ENCODE measurements around the gene CYP4F11. TPM values are rescaled to one million over a fixed set of nuclear protein-coding genes. Genes with fewer than 3 reads are reported as not detected.

CYP4F11 gene
- polyA plus RNA-seq, 1 experiment = not detected

DNA sequence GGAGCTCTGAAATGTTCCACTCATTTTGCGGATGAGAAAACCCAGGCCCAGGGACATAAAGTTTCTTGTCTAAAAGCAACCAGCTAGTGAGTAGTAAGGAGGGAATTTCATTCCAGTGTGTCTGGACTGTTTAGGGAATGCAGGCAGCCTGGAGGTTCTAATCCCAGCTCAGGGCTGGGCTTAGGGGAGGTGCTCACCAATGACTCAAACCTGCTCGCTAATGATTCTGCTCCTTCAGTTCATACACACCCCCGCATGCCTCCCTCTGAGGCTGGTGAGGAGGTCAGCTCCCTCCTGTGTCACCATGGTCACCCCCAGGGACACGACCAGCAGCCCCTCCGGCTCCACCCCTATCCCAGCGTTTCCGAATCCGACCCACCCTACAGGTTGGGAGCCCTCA lies 71.1 kb downstream of the CYP4F11 start:
- no peaks in the 10 kb centered on the region for H3K27me3 ChIP-seq (ENCODE audit: control insufficient read depth, insufficient read depth, low read length)
- ChIA-PET POLR2A (no interaction called here), CTCF (no interaction called here)
- TF ChIP-seq, protein P1, sequence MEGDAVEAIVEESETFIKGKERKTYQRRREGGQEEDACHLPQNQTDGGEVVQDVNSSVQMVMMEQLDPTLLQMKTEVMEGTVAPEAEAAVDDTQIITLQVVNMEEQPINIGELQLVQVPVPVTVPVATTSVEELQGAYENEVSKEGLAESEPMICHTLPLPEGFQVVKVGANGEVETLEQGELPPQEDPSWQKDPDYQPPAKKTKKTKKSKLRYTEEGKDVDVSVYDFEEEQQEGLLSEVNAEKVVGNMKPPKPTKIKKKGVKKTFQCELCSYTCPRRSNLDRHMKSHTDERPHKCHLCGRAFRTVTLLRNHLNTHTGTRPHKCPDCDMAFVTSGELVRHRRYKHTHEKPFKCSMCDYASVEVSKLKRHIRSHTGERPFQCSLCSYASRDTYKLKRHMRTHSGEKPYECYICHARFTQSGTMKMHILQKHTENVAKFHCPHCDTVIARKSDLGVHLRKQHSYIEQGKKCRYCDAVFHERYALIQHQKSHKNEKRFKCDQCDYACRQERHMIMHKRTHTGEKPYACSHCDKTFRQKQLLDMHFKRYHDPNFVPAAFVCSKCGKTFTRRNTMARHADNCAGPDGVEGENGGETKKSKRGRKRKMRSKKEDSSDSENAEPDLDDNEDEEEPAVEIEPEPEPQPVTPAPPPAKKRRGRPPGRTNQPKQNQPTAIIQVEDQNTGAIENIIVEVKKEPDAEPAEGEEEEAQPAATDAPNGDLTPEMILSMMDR (IDR thresholded peaks at IDR 0.05; ENCODE audit: insufficient read depth, low read depth, low read length) = no peak
- no peaks in the 10 kb centered on the region for H3K36me3 ChIP-seq (ENCODE audit: control insufficient read depth, insufficient read depth, low read length)
- no peak overlapping the region for H3K4me3 ChIP-seq (ENCODE audit: low read depth, low read length)
- no peak for DNase-seq (ENCODE audit: low read depth)

DNA sequence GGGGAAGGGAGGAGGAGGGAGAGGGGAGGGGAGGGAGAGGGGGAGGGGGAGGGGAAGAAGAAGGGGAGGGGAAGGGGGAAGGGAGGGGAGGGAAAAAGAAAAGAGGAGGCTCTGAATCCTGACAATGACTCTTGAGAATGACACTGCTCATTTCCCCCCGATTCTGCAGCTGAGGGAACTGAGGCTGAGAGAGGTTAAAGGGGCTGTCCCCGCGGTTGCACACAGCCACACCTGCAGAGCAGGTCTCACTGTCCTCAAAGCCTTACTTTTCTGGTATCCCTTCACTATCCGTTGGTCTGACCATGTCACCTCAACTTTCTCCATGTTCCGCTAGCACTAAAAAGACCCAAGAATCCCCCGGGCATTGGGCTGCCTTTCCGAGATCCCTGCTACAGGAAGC lies 71.9 kb downstream of the CYP4F11 start:
- no peak for DNase-seq (ENCODE audit: low read depth)
- ChIA-PET POLR2A (no interaction called here), CTCF (no interaction called here)
- Histone ChIP-seq H3K4me3 (ENCODE audit: low read depth, low read length) (no peak overlapping the region), H3K36me3 (ENCODE audit: control insufficient read depth, insufficient read depth, low read length) (no peaks in the 10 kb centered on the region), H3K27me3 (ENCODE audit: control insufficient read depth, insufficient read depth, low read length) (no peaks in the 10 kb centered on the region)
- TF ChIP-seq, protein P1 (IDR thresholded peaks at IDR 0.05; ENCODE audit: insufficient read depth, low read depth, low read length) = no peak

Small RNAs within 50 kb of the gene (small RNA-seq; reads per million reads assigned to genes)
- gene CYP4F36P (ENCODE audit: insufficient read length, low read depth, low replicate concordance) = not detected

Other genes starting within 250 kb of the CYP4F11 start
- not detected in 2 replicates for gene OR10H2, start 206.5 kb downstream of the CYP4F11 start, polyA plus RNA-seq (2011; rRNA removed)
- gene OR10H3, start 196.5 kb downstream of the CYP4F11 start, polyA plus RNA-seq (2011; rRNA removed) = not detected in 2 replicates
- not detected in 2 replicates for gene OR10H5, start 146.9 kb downstream of the CYP4F11 start, polyA plus RNA-seq (2011; rRNA removed)
- gene OR10H1, start 118.9 kb downstream of the CYP4F11 start, polyA plus RNA-seq (2011; rRNA removed) = not detected in 2 replicates
- gene CYP4F2, start 36.5 kb downstream of the CYP4F11 start, polyA plus RNA-seq (2011; rRNA removed) = not detected in 2 replicates
- not detected in 2 replicates for gene OR10H4, start 14.5 kb upstream of the CYP4F11 start, polyA plus RNA-seq (2011; rRNA removed)
- gene TPM4, start 142.0 kb upstream of the CYP4F11 start, polyA plus RNA-seq (2011; rRNA removed) = 942 and 1,247 TPM in 2 replicates
- gene RAB8A, start 177.4 kb upstream of the CYP4F11 start, polyA plus RNA-seq (2011; rRNA removed) = 78.6 and 106 TPM in 2 replicates
- not detected in 2 replicates for gene HSH2D, start 209.2 kb upstream of the CYP4F11 start, polyA plus RNA-seq (2011; rRNA removed)
- gene CIB3, start 239.0 kb upstream of the CYP4F11 start, polyA plus RNA-seq (2011; rRNA removed) = not detected in 2 replicates

All from BJ (cell line).